Thymus (tissue), 11 donors: ENCODE results near the gene DNAH6. TPM values are rescaled to one million over a fixed set of nuclear protein-coding genes. Genes with fewer than 3 reads are reported as not detected.

Source experiments
- DNase-seq, 9 donors: peaks; one replicate each; pipeline ENCODE4 v3.0.0-alpha.2; 2013; ENCODE audit warnings: low spot score in 9 of 9, low read depth in 6 of 9, missing footprints in 1 of 9
- H3K27ac ChIP-seq, 2 donors: one replicate each; pipeline ENCODE4 v1.5.1; 2013; ENCODE audit warnings: control low read depth in 1 of 2, low read depth in 1 of 2, low read length in 1 of 2, mild to moderate bottlenecking in 1 of 2, moderate library complexity in 1 of 2
- H3K27me3 ChIP-seq, 2 donors: one replicate each; pipeline ENCODE4 v1.5.1; 2013; ENCODE audit warnings: low read length in 1 of 2; ENCODE audit not compliant: control insufficient read depth in 2 of 2, insufficient read depth in 1 of 2
- H3K36me3 ChIP-seq, 2 donors: one replicate each; pipeline ENCODE4 v1.5.1; 2013; ENCODE audit warnings: low read length in 1 of 2, mild to moderate bottlenecking in 1 of 2, moderate library complexity in 1 of 2; ENCODE audit not compliant: control insufficient read depth in 2 of 2, insufficient read depth in 2 of 2
- H3K4me1 ChIP-seq, 2 donors: one replicate each; pipeline ENCODE4 v1.5.1; 2013; ENCODE audit warnings: low read length in 2 of 2; ENCODE audit not compliant: control insufficient read depth in 2 of 2, insufficient read depth in 2 of 2
- H3K4me3 ChIP-seq, 2 donors: one replicate each; pipeline ENCODE4 v1.5.1; 2013; ENCODE audit warnings: low read length in 2 of 2, control low read depth in 1 of 2, mild to moderate bottlenecking in 1 of 2
- H3K9me3 ChIP-seq, 2 donors: one replicate each; pipeline ENCODE4 v1.5.1; 2013; ENCODE audit warnings: low read length in 1 of 2, mild to moderate bottlenecking in 1 of 2; ENCODE audit not compliant: control insufficient read depth in 2 of 2, insufficient read depth in 1 of 2
- WGBS: extraction: QIAGEN DNeasy Blood & Tissue Kit; methylation state at CpG from one replicate; pipeline ENCODE4 v1.1.7; 2013; 5-methylcytosine and 5-hydroxymethylcytosine counted together
- polyA plus RNA-seq: library from polyadenylated mRNA; stranded (reverse); fragments of 200-250 nt; gene quantifications from one replicate; pipeline ENCODE4 v1.2.3, GENCODE V29; 2013
- total RNA-seq: library from RNA; stranded (reverse); fragments of 120-200 nt; gene quantifications from one replicate; pipeline ENCODE4 v1.2.4, GENCODE V29; 2013
- donor health status: healthy.

Gene DNAH6
- total and polyA plus RNA-seq, 2 donors = 0.57 to 0.66 TPM

DNA sequence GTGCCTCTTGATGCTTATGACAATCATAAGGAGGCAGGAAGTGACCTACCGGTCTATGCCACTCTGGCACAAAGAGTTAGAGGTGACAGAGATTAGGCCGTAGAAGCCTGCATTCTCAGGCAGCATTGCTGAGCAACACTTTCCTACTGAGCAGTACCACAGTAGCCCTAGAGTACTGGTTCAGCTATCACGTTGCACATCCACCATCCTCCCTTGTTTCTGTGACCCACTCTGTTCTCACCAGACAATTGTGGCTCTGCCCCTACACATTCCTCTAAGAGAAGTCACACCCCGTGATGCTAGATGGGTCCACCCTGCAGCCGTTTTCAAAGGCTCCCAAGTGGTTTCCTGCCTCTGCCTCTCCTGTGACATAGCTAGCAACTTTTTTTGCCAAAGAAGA, 34.6 kb upstream of the DNAH6 start:
- no peak overlapping the region for H3K4me3 ChIP-seq
- DNase-seq = peak in 1 of 9 donors; percentile 31
- 24% methylated on average over 5 of the region's 5 CpGs for WGBS
- H3K36me3 ChIP-seq = no peaks in the 10 kb centered on the region
- H3K27me3 ChIP-seq = no peaks in the 10 kb centered on the region
- no peak overlapping the region for H3K27ac ChIP-seq
- H3K4me1 ChIP-seq = no peaks in the 10 kb centered on the region
- H3K9me3 ChIP-seq = peaks cover 0 to 3% of the 10 kb centered on the region in 2 donors

- 78% methylated on average over 3 of the region's 3 CpGs for WGBS
- no peak overlapping the region for H3K4me3 ChIP-seq
Measured at GRCh38 chr2:84482603-84483002, 33.7 kb upstream of the DNAH6 start.

GRCh38 chr2:84483320-84483719, 33.0 kb upstream of the DNAH6 start:
- WGBS = 52% methylated on average over 1 of the region's 1 CpG

More at GRCh38 chr2:84482603-84483002, 33.7 kb upstream of the DNAH6 start:
- DNase-seq = no peak
- Histone ChIP-seq H3K4me1 (no peaks in the 10 kb centered on the region), H3K36me3 (no peaks in the 10 kb centered on the region), H3K27ac (peak overlapping the region in 1 of 2 donors; percentile 36), H3K9me3 (no peaks in the 10 kb centered on the region), H3K27me3 (no peaks in the 10 kb centered on the region)

DNA sequence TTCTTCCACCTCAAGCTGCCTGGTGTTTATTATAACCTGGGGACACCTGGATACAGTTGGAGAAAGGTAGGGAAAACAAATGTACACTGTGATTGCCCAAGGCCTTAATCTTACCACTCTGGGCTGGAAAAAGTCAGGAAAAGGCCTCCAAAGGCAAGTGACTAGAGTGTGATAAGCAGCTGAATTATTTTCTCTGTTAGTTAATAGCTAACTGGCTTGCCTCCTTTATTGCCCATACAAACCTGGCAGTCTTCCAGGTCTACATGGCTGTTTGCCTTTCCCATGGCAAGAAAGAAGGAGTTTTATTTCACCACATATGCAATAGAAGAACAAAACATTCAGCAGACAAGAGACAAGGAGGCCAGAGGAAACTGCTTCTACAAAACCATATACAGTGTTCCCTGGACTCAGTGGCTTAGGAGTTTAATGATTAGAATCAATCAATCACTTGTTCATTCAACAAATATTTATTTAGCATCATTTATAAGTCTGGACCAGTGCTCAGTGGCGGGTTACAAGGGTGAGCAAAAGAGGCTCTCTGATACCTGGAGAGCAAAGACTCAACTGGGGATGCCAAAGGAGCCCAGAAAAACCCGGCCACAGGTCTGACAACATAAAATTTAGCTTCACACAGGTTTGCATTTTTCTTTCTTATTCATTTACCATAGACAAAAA, 29.7 kb upstream of the DNAH6 start:
- no peak overlapping the region for H3K27ac ChIP-seq

More at GRCh38 chr2:84483320-84483719, 33.0 kb upstream of the DNAH6 start:
- no peaks in the 10 kb centered on the region for H3K36me3 ChIP-seq
- no peaks in the 10 kb centered on the region for H3K9me3 ChIP-seq
- H3K27me3 ChIP-seq = no peaks in the 10 kb centered on the region
- no peaks in the 10 kb centered on the region for H3K4me1 ChIP-seq
- no peak overlapping the region for H3K4me3 ChIP-seq
- no peak overlapping the region for H3K27ac ChIP-seq
- no peak for DNase-seq

GRCh38 chr2:84487298-84487996, 28.9 kb upstream of the DNAH6 start:
- H3K36me3 ChIP-seq = no peaks in the 10 kb centered on the region
- H3K27ac ChIP-seq = no peak overlapping the region
- no peak overlapping the region for H3K4me3 ChIP-seq
- H3K4me1 ChIP-seq = no peaks in the 10 kb centered on the region
- DNase-seq = no peak
- 78% methylated on average over 3 of the region's 3 CpGs for WGBS
- H3K27me3 ChIP-seq = no peaks in the 10 kb centered on the region
- no peaks in the 10 kb centered on the region for H3K9me3 ChIP-seq

More for the DNA sequence above, 29.7 kb upstream of the DNAH6 start:
- Histone ChIP-seq H3K27me3 (no peaks in the 10 kb centered on the region), H3K4me1 (no peaks in the 10 kb centered on the region), H3K9me3 (no peaks in the 10 kb centered on the region), H3K36me3 (no peaks in the 10 kb centered on the region), H3K4me3 (no peak overlapping the region)
- DNase-seq = no peak
- WGBS = 96% methylated on average over 2 of the region's 2 CpGs

DNA sequence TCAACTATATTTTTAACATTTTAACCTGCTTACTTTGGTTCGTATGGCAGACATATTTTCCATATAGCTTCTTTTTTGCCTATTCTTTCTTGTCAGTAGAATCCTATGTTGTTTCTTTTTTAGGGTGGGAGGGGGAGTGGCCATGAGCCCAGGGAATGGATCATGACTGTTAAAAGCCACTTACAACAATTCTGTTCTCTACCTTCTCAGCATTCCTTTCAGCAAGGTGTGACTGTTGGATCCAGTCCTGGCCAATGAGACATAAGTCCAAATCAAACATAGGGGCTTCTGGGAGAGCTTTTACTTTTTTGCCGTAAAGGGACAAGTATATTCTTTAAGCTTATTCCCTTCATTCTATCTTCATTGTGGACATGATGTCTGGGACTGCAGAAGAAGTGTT, 25.0 kb upstream of the DNAH6 start:
- H3K27ac ChIP-seq = no peak overlapping the region
- no peaks in the 10 kb centered on the region for H3K9me3 ChIP-seq
- H3K4me3 ChIP-seq = no peak overlapping the region
- H3K27me3 ChIP-seq = no peaks in the 10 kb centered on the region
- no peaks in the 10 kb centered on the region for H3K4me1 ChIP-seq
- H3K36me3 ChIP-seq = no peaks in the 10 kb centered on the region
- no peak for DNase-seq
- 79% methylated on average over 2 of the region's 2 CpGs for WGBS

- Histone ChIP-seq H3K36me3 (no peaks in the 10 kb centered on the region), H3K27ac (no peak overlapping the region), H3K9me3 (no peaks in the 10 kb centered on the region), H3K4me3 (no peak overlapping the region), H3K27me3 (no peaks in the 10 kb centered on the region), H3K4me1 (no peaks in the 10 kb centered on the region)
- WGBS = 98% methylated on average over 6 of the region's 6 CpGs
- no peak for DNase-seq
Measured at GRCh38 chr2:84491741-84492140, 24.6 kb upstream of the DNAH6 start.

GRCh38 chr2:84492571-84492970, 23.7 kb upstream of the DNAH6 start:
- WGBS = 79% methylated on average over 1 of the region's 1 CpG
- no peaks in the 10 kb centered on the region for H3K36me3 ChIP-seq
- H3K4me3 ChIP-seq = no peak overlapping the region

GRCh38 chr2:84493514-84493913, 22.8 kb upstream of the DNAH6 start:
- Histone ChIP-seq H3K4me3 (no peak overlapping the region), H3K4me1 (no peaks in the 10 kb centered on the region), H3K27me3 (no peaks in the 10 kb centered on the region), H3K9me3 (no peaks in the 10 kb centered on the region), H3K36me3 (no peaks in the 10 kb centered on the region), H3K27ac (no peak overlapping the region)
- no peak for DNase-seq
- WGBS = 85% methylated on average over 5 of the region's 5 CpGs

More at GRCh38 chr2:84492571-84492970, 23.7 kb upstream of the DNAH6 start:
- Histone ChIP-seq H3K4me1 (no peaks in the 10 kb centered on the region), H3K9me3 (no peaks in the 10 kb centered on the region), H3K27ac (no peak overlapping the region), H3K27me3 (no peaks in the 10 kb centered on the region)
- DNase-seq = no peak
